ENCODE data around the gene SVOP.

DNA sequence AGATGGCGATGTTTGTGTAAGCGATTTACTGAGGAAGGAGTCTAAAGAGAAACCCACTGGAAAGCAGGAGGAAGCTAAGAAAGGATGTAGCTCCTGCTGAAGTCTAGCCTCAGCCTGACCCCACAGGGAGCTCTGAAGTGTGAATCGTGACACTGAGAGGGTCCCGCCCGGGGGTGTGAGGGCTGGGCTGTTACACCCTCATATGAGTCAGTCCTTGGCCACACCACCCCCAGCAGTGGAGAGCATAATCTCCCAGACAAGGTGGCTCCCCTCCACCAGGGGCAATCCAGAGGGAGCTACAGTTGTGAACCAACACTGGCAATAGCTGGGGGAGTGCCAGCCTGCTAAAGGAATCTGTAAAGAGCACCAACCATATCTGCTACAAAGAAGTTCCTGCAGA, 31.5 kb downstream of the SVOP start:
- TF ChIP-seq, protein P1, sequence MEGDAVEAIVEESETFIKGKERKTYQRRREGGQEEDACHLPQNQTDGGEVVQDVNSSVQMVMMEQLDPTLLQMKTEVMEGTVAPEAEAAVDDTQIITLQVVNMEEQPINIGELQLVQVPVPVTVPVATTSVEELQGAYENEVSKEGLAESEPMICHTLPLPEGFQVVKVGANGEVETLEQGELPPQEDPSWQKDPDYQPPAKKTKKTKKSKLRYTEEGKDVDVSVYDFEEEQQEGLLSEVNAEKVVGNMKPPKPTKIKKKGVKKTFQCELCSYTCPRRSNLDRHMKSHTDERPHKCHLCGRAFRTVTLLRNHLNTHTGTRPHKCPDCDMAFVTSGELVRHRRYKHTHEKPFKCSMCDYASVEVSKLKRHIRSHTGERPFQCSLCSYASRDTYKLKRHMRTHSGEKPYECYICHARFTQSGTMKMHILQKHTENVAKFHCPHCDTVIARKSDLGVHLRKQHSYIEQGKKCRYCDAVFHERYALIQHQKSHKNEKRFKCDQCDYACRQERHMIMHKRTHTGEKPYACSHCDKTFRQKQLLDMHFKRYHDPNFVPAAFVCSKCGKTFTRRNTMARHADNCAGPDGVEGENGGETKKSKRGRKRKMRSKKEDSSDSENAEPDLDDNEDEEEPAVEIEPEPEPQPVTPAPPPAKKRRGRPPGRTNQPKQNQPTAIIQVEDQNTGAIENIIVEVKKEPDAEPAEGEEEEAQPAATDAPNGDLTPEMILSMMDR (IDR thresholded peaks at IDR 0.05): no peak
- TF ChIP-seq EZH2 (IDR thresholded peaks at IDR 0.05; ENCODE audit: borderline replicate concordance, insufficient read depth, low read depth, low read length, poor library complexity, severe bottlenecking): no peak

All from B cell (primary cell).